Stimulated activated naive CD4-positive, alpha-beta T cell treated with Interleukin-2 at 50 U/mL for 16 hours (primary cell): Measurements from ENCODE around the gene AGPAT4.
A peak's percentile ranks its signal among the peaks of the same experiment; 100 is the strongest.
"Not testable (repeated sequence)": the region's sequence is repeated elsewhere in the genome, so short reads cannot be mapped to it uniquely, and the experiment has no call there.

Source experiments
- DNase-seq: peaks from one replicate; lab custom pipeline; 2025; lab: John Stamatoyannopoulos, UW

The AGPAT4 gene

GRCh38 chr6:161273752-161274487 is at the start of gene AGPAT4:
Gene AGPAT4 (minus strand): TSS chr6:161274061. CDS start chr6:161232213, 41,848 bp downstream.
- peak; percentile 59 for DNase-seq

GRCh38 chr6:161319231-161319630 is 45.4 kb upstream of the AGPAT4 start:
- DNase-seq: no peak

- no peak for DNase-seq
Measured at GRCh38 chr6:161318456-161318855, 44.6 kb upstream of the AGPAT4 start.

GRCh38 chr6:161316531-161316930 is 42.7 kb upstream of the AGPAT4 start:
- DNase-seq: no peak

GRCh38 chr6:161315246-161315917 is 41.5 kb upstream of the AGPAT4 start:
- DNase-seq: not testable (repeated sequence)

GRCh38 chr6:161314541-161315245 is 40.8 kb upstream of the AGPAT4 start:
- DNase-seq: not testable (repeated sequence)

- no peak for DNase-seq
Measured at GRCh38 chr6:161313940-161314509, 40.2 kb upstream of the AGPAT4 start.

GRCh38 chr6:161313475-161313874 is 39.6 kb upstream of the AGPAT4 start:
- not testable (repeated sequence) for DNase-seq

- DNase-seq: not testable (repeated sequence)
Measured at GRCh38 chr6:161309774-161310173, 35.9 kb upstream of the AGPAT4 start.

- DNase-seq: no peak
Measured at GRCh38 chr6:161308075-161308655, 34.3 kb upstream of the AGPAT4 start.

- DNase-seq: no peak
Measured at GRCh38 chr6:161305860-161306259, 32.0 kb upstream of the AGPAT4 start.

GRCh38 chr6:161303628-161304340 is 29.9 kb upstream of the AGPAT4 start:
- DNase-seq: no peak

- DNase-seq: no peak
Measured at GRCh38 chr6:161302949-161303348, 29.1 kb upstream of the AGPAT4 start.

GRCh38 chr6:161301338-161301737 is 27.5 kb upstream of the AGPAT4 start:
- DNase-seq: no peak

- DNase-seq: no peak
Measured at GRCh38 chr6:161300823-161301222, 27.0 kb upstream of the AGPAT4 start.

GRCh38 chr6:161299726-161300125 is 25.9 kb upstream of the AGPAT4 start:
- DNase-seq: no peak

GRCh38 chr6:161295784-161296183 is 21.9 kb upstream of the AGPAT4 start:
- DNase-seq: no peak

GRCh38 chr6:161292650-161293281 is 18.9 kb upstream of the AGPAT4 start:
- DNase-seq: no peak

GRCh38 chr6:161292145-161292544 is 18.3 kb upstream of the AGPAT4 start:
- DNase-seq: no peak

GRCh38 chr6:161290751-161291150 is 16.9 kb upstream of the AGPAT4 start:
- no peak for DNase-seq

- DNase-seq: no peak
Measured at GRCh38 chr6:161284653-161285052, 10.8 kb upstream of the AGPAT4 start.
